ENCODE results near the gene TEX13A. TPM values are rescaled to one million over a fixed set of nuclear protein-coding genes. Genes with fewer than 3 reads are reported as not detected.

Gene TEX13A
- total and polyA plus RNA-seq, 9 of the 15 experiments (the other 6 are each of a cell fraction or from before 2014, with no cell fraction given), result 0.23 TPM; not detected in 8

DNA sequence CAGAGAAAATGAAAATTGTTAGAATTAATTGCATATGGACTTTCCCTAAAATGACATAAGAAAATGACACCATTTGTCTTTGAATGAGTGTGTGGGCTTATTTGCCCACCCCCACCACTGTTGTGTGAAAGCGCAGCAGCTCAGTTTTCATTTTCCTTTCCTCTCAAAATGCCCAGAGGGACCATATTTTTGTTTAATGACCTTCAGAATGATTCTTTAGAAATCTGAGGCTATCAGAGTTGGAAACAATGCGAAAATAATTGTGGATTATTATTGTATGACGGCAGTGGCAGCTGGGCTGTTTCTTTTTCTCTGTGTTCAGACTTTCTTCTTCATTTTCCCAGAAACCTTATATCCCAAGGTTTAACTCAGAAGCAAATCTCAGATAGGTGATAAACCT, 44.6 kb upstream of the TEX13A start (continued):
- no peak for TF ChIP-seq ELF2 (CRISPR knock-in tag; IDR thresholded peaks at IDR 0.05)

- Histone ChIP-seq H3K4me2 (ENCODE audit: insufficient read depth, low read length) (no peak overlapping the region), H3K4me1 (replicated peaks in 1 of 2; ENCODE audit: control insufficient read depth in 2 of 2, insufficient read depth in 2 of 2, low read length in 2 of 2) (no peaks in the 10 kb centered on the region), H2AFZ (ENCODE audit: low read depth, low read length) (no peak overlapping the region), H3K27ac (ENCODE audit: extremely low read depth, low read depth, low read length) (no peak overlapping the region), H3K9me3 (replicated peaks; ENCODE audit: control insufficient read depth, insufficient read depth, low read depth, low read length) (no peaks in the 10 kb centered on the region), H3K27me3 (ENCODE audit: control insufficient read depth in 2 of 2, insufficient read depth in 2 of 2, low read length in 2 of 2) (no peaks in the 10 kb centered on the region), H3K79me2 (ENCODE audit: control insufficient read depth, insufficient read depth, low read length) (no peaks in the 10 kb centered on the region), H4K20me1 (replicated peaks; ENCODE audit: control insufficient read depth, insufficient read depth, low read length) (no peaks in the 10 kb centered on the region), H3K9me1 (ENCODE audit: control insufficient read depth, insufficient read depth, low read length) (no peaks in the 10 kb centered on the region), H3K9ac (ENCODE audit: insufficient read depth in 1 of 2, low read depth in 2 of 2, low read length in 2 of 2) (no peak overlapping the region), H3K4me3 (no peak overlapping the region), H3K36me3 (ENCODE audit: control insufficient read depth, insufficient read depth, low read length) (no peaks in the 10 kb centered on the region)
- no peak for DNase-seq (ENCODE audit: extremely low read depth in 1 of 4, low spot score in 3 of 4)
- ATAC-seq, result no peak
- FAIRE-seq, result no peak
- no TSS peak for BruUV-seq (replicated peaks)
- in situ Hi-C loops (cut with MboI) (no loop called here), intact Hi-C loops (cut with micrococcal nuclease) (no loop called here)
- ChIA-PET CTCF (ENCODE audit: low intra/inter-chr PET ratio) (no interaction called here), POLR2A (no interaction called here)
- TF ChIP-seq SIRT6 (IDR thresholded peaks at IDR 0.05; ENCODE audit: low read depth, low read length), result no peak
- TF ChIP-seq FIP1L1 (IDR thresholded peaks at IDR 0.05; ENCODE audit: low read depth, low read length, poor library complexity, severe bottlenecking), result no peak
- no peak for TF ChIP-seq GTF2A2 (tag; IDR thresholded peaks at IDR 0.05)
- no peak for TF ChIP-seq NR2C1 (IDR thresholded peaks at IDR 0.05)
- TF ChIP-seq NR2C1 (tag; IDR thresholded peaks at IDR 0.05), result no peak
- TF ChIP-seq ELK3 (CRISPR knock-in tag; IDR thresholded peaks at IDR 0.05), result no peak
- no peak for TF ChIP-seq SPI1 (IDR thresholded peaks at IDR 0.05; ENCODE audit: borderline replicate concordance, low read depth, low read length)
- no peak for TF ChIP-seq ERF (CRISPR knock-in tag; IDR thresholded peaks at IDR 0.05)
- TF ChIP-seq ZNF449 (CRISPR knock-in tag; IDR thresholded peaks at IDR 0.05), result no peak
- TF ChIP-seq E2F1 (CRISPR knock-in tag; IDR thresholded peaks at IDR 0.05), result no peak
- TF ChIP-seq, protein P1, sequence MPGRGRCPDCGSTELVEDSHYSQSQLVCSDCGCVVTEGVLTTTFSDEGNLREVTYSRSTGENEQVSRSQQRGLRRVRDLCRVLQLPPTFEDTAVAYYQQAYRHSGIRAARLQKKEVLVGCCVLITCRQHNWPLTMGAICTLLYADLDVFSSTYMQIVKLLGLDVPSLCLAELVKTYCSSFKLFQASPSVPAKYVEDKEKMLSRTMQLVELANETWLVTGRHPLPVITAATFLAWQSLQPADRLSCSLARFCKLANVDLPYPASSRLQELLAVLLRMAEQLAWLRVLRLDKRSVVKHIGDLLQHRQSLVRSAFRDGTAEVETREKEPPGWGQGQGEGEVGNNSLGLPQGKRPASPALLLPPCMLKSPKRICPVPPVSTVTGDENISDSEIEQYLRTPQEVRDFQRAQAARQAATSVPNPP (IDR thresholded peaks at IDR 0.05; ENCODE audit: borderline replicate concordance, insufficient read depth, insufficient read length), result no peak
- no peak for TF ChIP-seq POLR3G (IDR thresholded peaks at IDR 0.05; ENCODE audit: extremely low read depth, insufficient read length, insufficient replicate concordance)
- TF ChIP-seq ETS2 (tag; IDR thresholded peaks at IDR 0.05; ENCODE audit: borderline replicate concordance, poor library complexity, severe bottlenecking), result no peak
- TF ChIP-seq NCOA2 (IDR thresholded peaks at IDR 0.05; ENCODE audit: partially characterized antibody in 2 of 2), result no peak
- no peak for TF ChIP-seq COPS2 (conservative IDR thresholded peaks at IDR 0.05)
- WGBS (ENCODE audit: insufficient coverage, low coverage, missing lambda C conversion rate), result 0% methylated on average over 1 of the region's 1 CpG
Observed at GRCh38 chrX:105263801-105264200, 43.3 kb upstream of the TEX13A start.

All from K562 (cell line).